ENCODE measurements around the gene MIOX. TPM values are rescaled to one million over a fixed set of nuclear protein-coding genes. Genes with fewer than 3 reads are reported as not detected.

Gene MIOX
- total and polyA plus RNA-seq, 2 of the 13 experiments (the other 11 are each of a cell fraction or from before 2014, with no cell fraction given) = 1.5 to 2.9 TPM

GRCh38 chr22:50485221-50486131 lies 1.2 kb upstream of the MIOX start (continued):
- TF ChIP-seq CSRNP2 (CRISPR knock-in tag; conservative IDR thresholded peaks at IDR 0.05; ENCODE audit: low read depth) (no peak), KMT2A (CRISPR knock-in tag; IDR thresholded peaks at IDR 0.05) (no peak; the same call in 1 of the 2 replicates), HDAC2 (CRISPR knock-in tag; IDR thresholded peaks at IDR 0.05) (peak; percentile 37; the same call in 1 of the 2 replicates), NFYB (CRISPR knock-in tag; IDR thresholded peaks at IDR 0.05) (no peak), PHB2 (IDR thresholded peaks at IDR 0.05; ENCODE audit: partially characterized antibody) (no peak), SAFB2 (CRISPR knock-in tag; IDR thresholded peaks at IDR 0.05; ENCODE audit: borderline replicate concordance, low read depth) (no peak), ZNF644 (CRISPR knock-in tag; IDR thresholded peaks at IDR 0.05; ENCODE audit: low read depth) (0 out of 2 replicates have a peak, but pooled peaks have one; percentile 10), ARID2 (CRISPR knock-in tag; IDR thresholded peaks at IDR 0.05; ENCODE audit: borderline replicate concordance) (peak; percentile 96), IRF2 (CRISPR knock-in tag; IDR thresholded peaks at IDR 0.05) (peak; percentile 58; the same call in 1 of the 2 replicates), ZNF615 (CRISPR knock-in tag; IDR thresholded peaks at IDR 0.05; ENCODE audit: borderline replicate concordance) (no peak; the same call in 1 of the 2 replicates), ZNF367 (CRISPR knock-in tag; IDR thresholded peaks at IDR 0.05; ENCODE audit: borderline replicate concordance) (no peak), MXI1 (IDR thresholded peaks at IDR 0.05; ENCODE audit: borderline replicate concordance, low read depth, low read length) (no peak), ZNF580 (CRISPR knock-in tag; IDR thresholded peaks at IDR 0.05; ENCODE audit: borderline replicate concordance, low read depth) (no peak), HNF1A (IDR thresholded peaks at IDR 0.05; ENCODE audit: low read depth) (no peak), HNF1A (CRISPR knock-in tag; IDR thresholded peaks at IDR 0.05; ENCODE audit: borderline replicate concordance) (0 out of 2 replicates have a peak, but pooled peaks have one; percentile 16), ZNF564 (CRISPR knock-in tag; IDR thresholded peaks at IDR 0.05) (0 out of 2 replicates have a peak, but pooled peaks have one; percentile 41), HINFP (CRISPR knock-in tag; IDR thresholded peaks at IDR 0.05; ENCODE audit: low read depth) (0 out of 2 replicates have a peak, but pooled peaks have one; percentile 24), RFXANK (CRISPR knock-in tag; IDR thresholded peaks at IDR 0.05) (no peak), POLR2AphosphoS2 (IDR thresholded peaks at IDR 0.05; ENCODE audit: low read depth, low read length) (no peak), PITX1 (CRISPR knock-in tag; IDR thresholded peaks at IDR 0.05) (no peak), ZNF576 (CRISPR knock-in tag; IDR thresholded peaks at IDR 0.05) (no peak), MED1 (CRISPR knock-in tag; IDR thresholded peaks at IDR 0.05) (no peak; the same call in 1 of the 2 replicates)
